ENCODE results near the gene P2RX2. TPM values are rescaled to one million over a fixed set of nuclear protein-coding genes. Genes with fewer than 3 reads are reported as not detected.

P2RX2 gene
- not detected in 2 replicates for total RNA-seq

GRCh38 chr12:132618683-132619043 lies at the start of gene P2RX2:
TSS of gene P2RX2 (plus strand) at chr12:132618776. CDS start at chr12:132618817, 41 bp downstream.
- no peak for DNase-seq (ENCODE audit: low read depth in 2 of 2)

GRCh38 chr12:132568826-132569480 lies 49.6 kb upstream of the P2RX2 start:
- DNase-seq (ENCODE audit: low read depth in 2 of 2): no peak

GRCh38 chr12:132569856-132570480 lies 48.6 kb upstream of the P2RX2 start:
- no peak for DNase-seq (ENCODE audit: low read depth in 2 of 2)

- DNase-seq (ENCODE audit: low read depth in 2 of 2): no peak
These were observed 47.9 kb upstream of the P2RX2 start for GRCh38 chr12:132570635-132571034.

GRCh38 chr12:132571051-132571450 lies 47.5 kb upstream of the P2RX2 start:
- DNase-seq (ENCODE audit: low read depth in 2 of 2): no peak

DNA sequence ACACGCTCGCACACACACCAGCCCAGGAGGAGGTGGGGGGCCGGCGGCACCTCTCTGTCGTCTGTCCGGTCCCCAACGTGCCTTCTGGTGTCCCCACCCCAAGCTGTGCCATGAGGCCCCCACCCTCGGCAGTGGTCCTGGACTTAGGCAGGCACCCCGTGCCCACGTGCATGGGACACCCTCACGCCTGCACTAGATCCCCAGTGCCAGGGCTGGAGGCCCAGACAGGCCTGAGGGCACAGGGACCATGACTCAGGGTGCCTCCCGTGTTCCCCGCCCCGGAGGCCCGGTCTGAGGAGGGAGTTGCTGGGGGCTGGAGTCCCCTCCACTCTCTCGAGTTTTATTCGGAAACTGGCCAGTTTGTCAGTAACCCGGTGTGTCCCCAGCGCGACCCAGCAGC lies 47.0 kb upstream of the P2RX2 start:
- no peak for DNase-seq (ENCODE audit: low read depth in 2 of 2)

- DNase-seq (ENCODE audit: low read depth in 2 of 2): no peak
These were observed 46.5 kb upstream of the P2RX2 start for GRCh38 chr12:132572106-132572505.

GRCh38 chr12:132572801-132573760 lies 45.5 kb upstream of the P2RX2 start:
- no peak for DNase-seq (ENCODE audit: low read depth in 2 of 2)

DNA sequence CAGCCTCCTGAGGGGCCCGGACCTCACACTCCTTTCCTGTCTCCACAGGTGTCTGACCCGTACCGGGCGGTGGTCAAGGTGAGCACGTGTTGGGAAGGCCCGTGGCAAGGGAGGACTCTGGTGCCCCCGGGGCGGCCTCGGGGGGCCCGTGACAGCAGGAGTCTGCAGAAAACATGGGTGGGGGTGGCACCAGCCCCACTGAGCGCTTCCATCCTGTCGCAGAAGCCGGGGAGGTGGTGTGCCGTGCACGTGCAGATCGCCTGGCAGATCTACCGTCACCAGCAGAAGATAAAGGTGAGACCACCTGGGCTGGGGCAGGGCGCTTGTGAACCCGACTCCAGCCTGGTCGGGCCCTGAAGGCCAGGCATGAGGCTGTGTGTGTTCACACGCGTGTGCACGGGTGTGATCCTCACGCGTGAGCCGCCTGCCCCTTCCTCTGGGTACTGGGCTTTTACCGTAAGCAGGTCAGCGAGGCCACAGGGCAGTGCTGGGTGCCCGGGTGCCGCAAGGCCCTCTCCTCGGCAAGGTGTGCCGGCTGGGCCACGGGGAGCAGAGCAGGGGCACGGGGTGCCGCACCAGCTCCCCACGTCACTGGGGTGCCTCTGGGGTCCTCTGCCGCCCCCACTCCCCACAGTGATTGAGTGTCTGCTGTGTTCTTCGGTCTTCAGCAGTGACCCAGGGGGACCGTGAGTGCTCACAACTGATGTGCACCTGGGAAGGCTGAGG lies 44.1 kb upstream of the P2RX2 start:
- no peak for DNase-seq (ENCODE audit: low read depth in 2 of 2)

GRCh38 chr12:132575661-132576060 lies 42.9 kb upstream of the P2RX2 start:
- DNase-seq (ENCODE audit: low read depth in 2 of 2): no peak

DNA sequence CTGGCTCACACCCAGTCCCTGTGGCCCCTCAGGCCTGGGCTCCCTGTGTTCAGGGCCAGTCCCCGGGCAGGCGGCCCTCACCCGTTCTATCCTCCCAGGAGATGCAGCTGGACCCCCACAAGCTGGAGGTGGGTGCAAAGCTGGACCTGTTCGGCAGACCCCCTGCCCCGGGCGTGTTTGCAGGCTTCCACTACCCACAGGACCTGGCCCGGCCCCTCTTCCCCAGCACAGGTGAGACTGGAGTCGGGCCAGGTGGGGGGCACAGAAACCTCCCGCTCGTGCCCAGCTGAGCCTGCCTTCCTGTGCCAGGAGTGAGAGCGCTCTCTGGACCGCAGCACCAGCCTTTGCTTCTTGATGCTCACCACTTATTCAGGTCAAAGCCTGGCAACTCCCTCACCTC lies 41.9 kb upstream of the P2RX2 start:
- no peak for DNase-seq (ENCODE audit: low read depth in 2 of 2)

- no peak for DNase-seq (ENCODE audit: low read depth in 2 of 2)
These were observed 41.2 kb upstream of the P2RX2 start for GRCh38 chr12:132577191-132577920.

DNA sequence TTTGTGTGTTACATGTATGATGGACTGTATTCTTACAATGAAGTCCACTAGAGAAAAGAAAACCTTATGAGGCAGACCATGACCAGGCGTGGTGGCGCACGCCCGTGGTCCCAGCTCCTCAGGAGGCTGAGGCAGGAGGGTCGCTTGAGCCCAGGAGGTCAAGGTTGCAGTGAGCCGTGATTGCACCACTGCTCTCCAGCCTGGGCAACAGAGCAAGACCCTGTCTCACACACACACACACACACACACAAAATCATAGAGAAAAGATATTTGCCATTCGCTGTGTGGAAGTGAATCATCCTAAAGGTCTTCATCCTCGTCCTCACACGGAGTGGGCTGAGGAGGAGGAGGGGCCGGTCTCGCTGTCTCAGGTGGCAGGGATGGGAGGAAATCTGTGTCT lies 40.5 kb upstream of the P2RX2 start:
- no peak for DNase-seq (ENCODE audit: low read depth in 2 of 2)

DNA sequence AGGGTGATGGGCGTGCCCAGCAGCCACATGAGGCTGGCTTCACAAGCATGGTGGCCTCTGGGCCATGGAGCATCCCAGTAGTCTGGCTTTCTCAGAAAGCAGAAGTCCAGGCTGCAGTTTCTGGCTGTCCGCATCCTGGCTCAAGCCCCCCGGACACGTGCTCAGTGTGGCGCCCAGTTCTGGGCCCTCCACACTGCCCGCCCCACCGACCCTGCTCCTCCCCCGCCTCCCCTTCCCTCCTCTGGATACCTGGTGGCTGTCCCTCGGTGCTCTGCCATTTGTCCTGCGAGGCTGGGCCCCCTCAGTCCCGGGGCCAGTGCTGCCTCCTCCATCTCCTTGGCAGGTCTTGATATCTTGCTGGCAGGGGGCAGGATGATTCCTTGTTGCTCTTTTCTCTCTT lies 39.8 kb upstream of the P2RX2 start:
- DNase-seq (ENCODE audit: low read depth in 2 of 2): no peak

- DNase-seq (ENCODE audit: low read depth in 2 of 2): no peak
These were observed 38.8 kb upstream of the P2RX2 start for GRCh38 chr12:132579744-132580143.

GRCh38 chr12:132580701-132581292 lies 37.8 kb upstream of the P2RX2 start:
- DNase-seq (ENCODE audit: low read depth in 2 of 2): no peak

- no peak for DNase-seq (ENCODE audit: low read depth in 2 of 2)
These were observed 37.1 kb upstream of the P2RX2 start for GRCh38 chr12:132581348-132582057.

GRCh38 chr12:132582058-132582420 lies 36.5 kb upstream of the P2RX2 start:
- DNase-seq (ENCODE audit: low read depth in 2 of 2): no peak

GRCh38 chr12:132582582-132583410 lies 35.8 kb upstream of the P2RX2 start:
- no peak for DNase-seq (ENCODE audit: low read depth in 2 of 2)
